ENCODE measurements around the gene NUDCD3. TPM values are rescaled to one million over a fixed set of nuclear protein-coding genes. Genes with fewer than 3 reads are reported as not detected.

The NUDCD3 gene
- total and polyA plus RNA-seq, 2 of the 8 experiments (the other 6 are each of a cell fraction or from before 2014, with no cell fraction given) = 35.2 to 93.7 TPM

DNA sequence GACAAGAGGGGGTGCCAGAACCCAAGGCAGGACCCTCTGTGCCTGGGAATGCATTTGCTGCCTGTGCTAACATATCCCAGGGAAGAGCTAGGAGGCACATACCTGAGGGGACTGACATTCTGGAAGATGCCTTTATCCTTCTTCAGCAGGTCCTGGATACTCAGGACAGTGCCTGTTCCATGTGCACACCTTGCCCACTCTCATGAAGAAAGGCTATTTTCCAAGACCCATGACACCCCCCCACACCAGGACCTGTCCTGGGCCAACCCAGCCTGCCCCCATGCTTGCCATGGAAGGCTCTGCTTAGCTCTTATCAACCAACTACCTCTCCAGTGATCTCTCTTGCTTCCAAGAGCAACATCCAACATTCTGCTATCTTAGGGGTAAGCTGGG lies 97.8 kb downstream of the NUDCD3 start:
- POLR2A ChIA-PET (ENCODE audit: partially characterized antibody) = interaction anchor here (1.1 to 2.2 kb wide), 2 partner anchors 9 to 43 kb away, joined by 3 to 8 read pairs; no protein-coding TSS in a partner anchor
- CTCF ChIA-PET (ENCODE audit: partially characterized antibody) = interaction anchor here (0.8 to 2.0 kb wide), 4 partner anchors 17 to 83 kb away, joined by 3 to 6 read pairs (median 3); no protein-coding TSS in a partner anchor
- no peak overlapping the region for H3K23ac ChIP-seq (ENCODE audit: insufficient read length)
- TF ChIP-seq BRCA1 (IDR thresholded peaks at IDR 0.05; ENCODE audit: low read depth, low read length) (no peak), GTF2F1 (IDR thresholded peaks at IDR 0.05; ENCODE audit: borderline replicate concordance, low read depth, low read length) (no peak), ZNF274 (IDR thresholded peaks at IDR 0.05; ENCODE audit: borderline replicate concordance, extremely low read depth, low read length) (no peak), RFX5 (IDR thresholded peaks at IDR 0.05; ENCODE audit: borderline replicate concordance, low read depth, low read length) (no peak), CBX8 (IDR thresholded peaks at IDR 0.05; ENCODE audit: borderline replicate concordance, low read depth, low read length) (no peak), SP4 (IDR thresholded peaks at IDR 0.05; ENCODE audit: low read length) (no peak), RBBP5 (IDR thresholded peaks at IDR 0.05; ENCODE audit: borderline replicate concordance, low read depth, low read length) (no peak), NANOG (IDR thresholded peaks at IDR 0.05; ENCODE audit: insufficient read depth, low read depth, low read length, poor library complexity, severe bottlenecking) (no peak), POLR2AphosphoS5 (IDR thresholded peaks at IDR 0.05; ENCODE audit: low read depth, low read length) (no peak), TAF7 (optimal IDR thresholded peaks at IDR 0.05; ENCODE audit: borderline replicate concordance, low read depth, low read length) (no peak), SUZ12 (IDR thresholded peaks at IDR 0.05; ENCODE audit: low read length) (no peak)
- TF ChIP-seq, protein P1, sequence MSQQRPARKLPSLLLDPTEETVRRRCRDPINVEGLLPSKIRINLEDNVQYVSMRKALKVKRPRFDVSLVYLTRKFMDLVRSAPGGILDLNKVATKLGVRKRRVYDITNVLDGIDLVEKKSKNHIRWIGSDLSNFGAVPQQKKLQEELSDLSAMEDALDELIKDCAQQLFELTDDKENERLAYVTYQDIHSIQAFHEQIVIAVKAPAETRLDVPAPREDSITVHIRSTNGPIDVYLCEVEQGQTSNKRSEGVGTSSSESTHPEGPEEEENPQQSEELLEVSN (IDR thresholded peaks at IDR 0.05) = no peak

More for the DNA sequence above, 97.8 kb downstream of the NUDCD3 start:
- Histone ChIP-seq H2BK15ac (ENCODE audit: low read length) (no peak overlapping the region), H3K4me3 (ENCODE audit: extremely low read depth in 1 of 4, insufficient read depth in 2 of 4, low read depth in 3 of 4, low read length in 4 of 4) (no peak overlapping the region), H3K27ac (ENCODE audit: low read depth, low read length) (no peak overlapping the region; the same call in 1 of the 2 replicates), H3K79me1 (ENCODE audit: low read depth, low read length) (peaks cover 3% of the 10 kb centered on the region; the same call in 1 of the 2 replicates), H2AFZ (ENCODE audit: low read length) (no peak overlapping the region), H2BK5ac (ENCODE audit: low read depth, low read length) (no peak overlapping the region), H3K56ac (replicated peaks; ENCODE audit: insufficient read length, low read depth, low read length) (no peak overlapping the region), H2BK20ac (ENCODE audit: low read length) (no peak overlapping the region), H2BK120ac (replicated peaks; ENCODE audit: low read depth, low read length) (no peak overlapping the region), H3K4ac (replicated peaks; ENCODE audit: insufficient read length, low read depth, low read length) (no peak overlapping the region), H3K4me2 (ENCODE audit: insufficient read depth in 1 of 2, low read depth in 2 of 2, low read length in 2 of 2) (no peak overlapping the region), H3K9me3 (ENCODE audit: insufficient read depth in 2 of 2, low read depth in 1 of 2, low read length in 1 of 2) (no peaks in the 10 kb centered on the region), H3K14ac (ENCODE audit: insufficient read length) (no peak overlapping the region), H2AK5ac (ENCODE audit: low read depth, low read length) (no peak overlapping the region), H4K20me1 (replicated peaks in 1 of 2; ENCODE audit: control insufficient read depth in 1 of 2, insufficient read depth in 2 of 2, low read length in 2 of 2) (peaks cover 4 to 11% of the 10 kb centered on the region in 2 experiments), H3K18ac (ENCODE audit: extremely low read depth, low read length) (no peak overlapping the region), H4K8ac (ENCODE audit: extremely low read depth, insufficient read depth, low read length) (no peak overlapping the region), H4K91ac (replicated peaks; ENCODE audit: insufficient read length, low read length) (no peak overlapping the region), H4K5ac (ENCODE audit: insufficient read length, low read depth, low read length) (no peak overlapping the region), H3K9ac (replicated peaks in 1 of 4; ENCODE audit: extremely low read depth in 1 of 4, low read depth in 3 of 4, low read length in 3 of 4) (no peak overlapping the region), H3K36me3 (ENCODE audit: control insufficient read depth in 2 of 4, insufficient read depth in 4 of 4, low read length in 3 of 4) (peaks cover 2 to 13% (median 4%) of the 10 kb centered on the region in 4 experiments; a peak in 4 of 8 replicates), H3K27me3 (replicated peaks in 1 of 4; ENCODE audit: control insufficient read depth in 3 of 4, extremely low read depth in 1 of 4, insufficient read depth in 3 of 4, low read length in 3 of 4) (no peaks in the 10 kb centered on the region), H2BK12ac (ENCODE audit: low read depth, low read length) (no peak overlapping the region), H3K23me2 (ENCODE audit: low read depth, low read length) (no peaks in the 10 kb centered on the region), H3K79me2 (ENCODE audit: control insufficient read depth in 1 of 2, insufficient read depth in 2 of 2, low read length in 2 of 2) (no peaks in the 10 kb centered on the region), H3K4me1 (replicated peaks in 1 of 4; ENCODE audit: control insufficient read depth in 3 of 4, insufficient read depth in 4 of 4, low read length in 3 of 4) (no peaks in the 10 kb centered on the region)
- FAIRE-seq = no peak
- no peak for DNase-seq (ENCODE audit: low read depth in 1 of 2, low spot score in 2 of 2)

Measured in H1 (cell line).